ENCODE data around the gene SLC6A9.

The SLC6A9 gene

DNA sequence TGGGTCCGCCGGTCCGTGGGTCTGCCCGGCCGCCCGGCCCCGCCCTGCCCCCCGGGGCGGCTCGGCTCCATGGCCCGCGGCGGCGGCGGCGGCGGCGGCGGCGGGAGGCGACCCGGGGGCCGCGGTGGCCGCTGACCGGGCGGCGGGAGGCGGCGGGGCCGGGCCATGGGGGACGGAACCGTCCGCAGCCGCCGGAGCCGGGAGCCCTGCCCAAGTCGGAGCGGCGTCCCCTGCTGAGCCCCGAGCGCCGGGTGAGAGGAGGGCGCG, 52.1 kb downstream of the SLC6A9 start:
- in situ Hi-C loops (cut with HindIII; ENCODE audit: low sequenced_read_pairs), result loop anchor here (10.0 kb wide), 1 partner anchor 46 kb away; no protein-coding TSS in a partner anchor
- peak overlapping the region; percentile 56 for H3K4me3 ChIP-seq (ENCODE audit: low read depth, low read length)
- no peak for DNase-seq (ENCODE audit: low read depth)
- TF ChIP-seq, protein P1, sequence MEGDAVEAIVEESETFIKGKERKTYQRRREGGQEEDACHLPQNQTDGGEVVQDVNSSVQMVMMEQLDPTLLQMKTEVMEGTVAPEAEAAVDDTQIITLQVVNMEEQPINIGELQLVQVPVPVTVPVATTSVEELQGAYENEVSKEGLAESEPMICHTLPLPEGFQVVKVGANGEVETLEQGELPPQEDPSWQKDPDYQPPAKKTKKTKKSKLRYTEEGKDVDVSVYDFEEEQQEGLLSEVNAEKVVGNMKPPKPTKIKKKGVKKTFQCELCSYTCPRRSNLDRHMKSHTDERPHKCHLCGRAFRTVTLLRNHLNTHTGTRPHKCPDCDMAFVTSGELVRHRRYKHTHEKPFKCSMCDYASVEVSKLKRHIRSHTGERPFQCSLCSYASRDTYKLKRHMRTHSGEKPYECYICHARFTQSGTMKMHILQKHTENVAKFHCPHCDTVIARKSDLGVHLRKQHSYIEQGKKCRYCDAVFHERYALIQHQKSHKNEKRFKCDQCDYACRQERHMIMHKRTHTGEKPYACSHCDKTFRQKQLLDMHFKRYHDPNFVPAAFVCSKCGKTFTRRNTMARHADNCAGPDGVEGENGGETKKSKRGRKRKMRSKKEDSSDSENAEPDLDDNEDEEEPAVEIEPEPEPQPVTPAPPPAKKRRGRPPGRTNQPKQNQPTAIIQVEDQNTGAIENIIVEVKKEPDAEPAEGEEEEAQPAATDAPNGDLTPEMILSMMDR (IDR thresholded peaks at IDR 0.05; ENCODE audit: low read depth, low read length, missing control alignments), result no peak

- TF ChIP-seq, protein P1 (IDR thresholded peaks at IDR 0.05; ENCODE audit: low read depth, low read length, missing control alignments), result no peak
- H3K4me3 ChIP-seq (ENCODE audit: low read depth, low read length), result peak within 1 kb of the TSS; percentile 56
- in situ Hi-C loops (cut with HindIII; ENCODE audit: low sequenced_read_pairs), result loop anchor here (10.0 kb wide), 1 partner anchor 46 kb away; no protein-coding TSS in a partner anchor
- DNase-seq (ENCODE audit: low read depth), result no peak
Measured at GRCh38 chr1:43978551-43979260, 52.6 kb downstream of the SLC6A9 start, which contains the start of gene B4GALT2. TSS of gene B4GALT2 (plus strand) at chr1:43979210. CDS start at chr1:43981161, 1,951 bp downstream.

GRCh38 chr1:43978264-43978550, 53.1 kb downstream of the SLC6A9 start:
- in situ Hi-C loops (cut with HindIII; ENCODE audit: low sequenced_read_pairs), result loop anchor here (10.0 kb wide), 1 partner anchor 47 kb away; no protein-coding TSS in a partner anchor
- H3K4me3 ChIP-seq (ENCODE audit: low read depth, low read length), result peak overlapping the region; percentile 56
- DNase-seq (ENCODE audit: low read depth), result no peak
- TF ChIP-seq, protein P1 (IDR thresholded peaks at IDR 0.05; ENCODE audit: low read depth, low read length, missing control alignments), result no peak

GRCh38 chr1:43977376-43978263, 53.6 kb downstream of the SLC6A9 start:
- H3K4me3 ChIP-seq (ENCODE audit: low read depth, low read length), result no peak overlapping the region
- in situ Hi-C loops (cut with HindIII; ENCODE audit: low sequenced_read_pairs), result loop anchor here (10.0 kb wide), 1 partner anchor 47 kb away; no protein-coding TSS in a partner anchor
- TF ChIP-seq, protein P1 (IDR thresholded peaks at IDR 0.05; ENCODE audit: low read depth, low read length, missing control alignments), result no peak
- no peak for DNase-seq (ENCODE audit: low read depth)

- TF ChIP-seq, protein P1 (IDR thresholded peaks at IDR 0.05; ENCODE audit: low read depth, low read length, missing control alignments), result no peak
Measured at GRCh38 chr1:43976890-43977289, 54.4 kb downstream of the SLC6A9 start.

DNA sequence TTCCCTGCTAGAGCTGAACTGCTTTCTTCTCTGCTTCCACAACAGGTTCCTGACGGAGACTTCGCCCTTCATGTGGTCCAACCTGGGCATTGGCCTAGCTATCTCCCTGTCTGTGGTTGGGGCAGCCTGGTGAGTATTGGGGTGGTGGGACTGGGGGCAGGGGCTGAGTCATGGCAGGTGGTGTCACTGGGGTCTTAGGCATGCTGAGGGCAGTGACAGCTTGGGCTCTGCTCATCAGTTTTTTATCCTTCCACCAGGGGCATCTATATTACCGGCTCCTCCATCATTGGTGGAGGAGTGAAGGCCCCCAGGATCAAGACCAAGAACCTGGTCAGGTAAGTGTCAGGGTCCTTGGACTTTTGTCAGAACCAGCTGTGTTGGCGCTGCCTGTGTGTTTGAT, 55.2 kb downstream of the SLC6A9 start:
- TF ChIP-seq, protein P1 (IDR thresholded peaks at IDR 0.05; ENCODE audit: low read depth, low read length, missing control alignments), result no peak
- H3K4me3 ChIP-seq (ENCODE audit: low read depth, low read length), result peak overlapping the region; percentile 95
- in situ Hi-C loops (cut with HindIII; ENCODE audit: low sequenced_read_pairs), result loop anchor here (10.0 kb wide), 1 partner anchor 49 kb away; no protein-coding TSS in a partner anchor
- no peak for DNase-seq (ENCODE audit: low read depth)

More at GRCh38 chr1:43976890-43977289, 54.4 kb downstream of the SLC6A9 start:
- in situ Hi-C loops (cut with HindIII; ENCODE audit: low sequenced_read_pairs), result loop anchor here (10.0 kb wide), 1 partner anchor 48 kb away; no protein-coding TSS in a partner anchor
- no peak overlapping the region for H3K4me3 ChIP-seq (ENCODE audit: low read depth, low read length)
- no peak for DNase-seq (ENCODE audit: low read depth)
